ENCODE measurements around the gene RDM1. TPM values are rescaled to one million over a fixed set of nuclear protein-coding genes. Genes with fewer than 3 reads are reported as not detected.

Gene RDM1
- total and polyA plus RNA-seq, 2 experiments from 2014 or later: 3.9 to 8.8 TPM

DNA sequence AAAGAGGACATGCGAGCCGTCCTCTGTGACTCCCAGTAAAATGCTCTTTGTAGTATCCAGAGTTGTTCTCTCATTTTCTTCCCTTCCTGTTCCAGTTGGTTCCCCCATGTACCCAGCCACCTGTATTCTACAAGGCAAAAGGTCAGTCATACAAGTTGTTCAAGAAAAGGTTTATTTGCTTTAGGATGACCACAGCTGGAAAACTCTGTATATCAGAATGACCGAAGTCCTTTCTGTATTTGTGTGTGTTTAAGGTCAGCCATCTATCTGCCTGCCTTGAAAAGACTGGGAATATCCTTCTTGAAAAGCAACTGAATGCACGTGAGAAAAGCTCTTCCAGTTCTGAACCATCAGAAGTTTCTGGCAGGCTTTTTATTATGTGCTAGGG is 42.4 kb upstream of the RDM1 start (continued):
- TF ChIP-seq ZNF462 (CRISPR knock-in tag; IDR thresholded peaks at IDR 0.05) (no peak), JUNB (IDR thresholded peaks at IDR 0.05; ENCODE audit: unreplicated experiment) (no peak), ETS1 (IDR thresholded peaks at IDR 0.05) (no peak), CREB1 (CRISPR knock-in tag; IDR thresholded peaks at IDR 0.05; ENCODE audit: low read depth) (no peak)
- TF ChIP-seq, protein P1, sequence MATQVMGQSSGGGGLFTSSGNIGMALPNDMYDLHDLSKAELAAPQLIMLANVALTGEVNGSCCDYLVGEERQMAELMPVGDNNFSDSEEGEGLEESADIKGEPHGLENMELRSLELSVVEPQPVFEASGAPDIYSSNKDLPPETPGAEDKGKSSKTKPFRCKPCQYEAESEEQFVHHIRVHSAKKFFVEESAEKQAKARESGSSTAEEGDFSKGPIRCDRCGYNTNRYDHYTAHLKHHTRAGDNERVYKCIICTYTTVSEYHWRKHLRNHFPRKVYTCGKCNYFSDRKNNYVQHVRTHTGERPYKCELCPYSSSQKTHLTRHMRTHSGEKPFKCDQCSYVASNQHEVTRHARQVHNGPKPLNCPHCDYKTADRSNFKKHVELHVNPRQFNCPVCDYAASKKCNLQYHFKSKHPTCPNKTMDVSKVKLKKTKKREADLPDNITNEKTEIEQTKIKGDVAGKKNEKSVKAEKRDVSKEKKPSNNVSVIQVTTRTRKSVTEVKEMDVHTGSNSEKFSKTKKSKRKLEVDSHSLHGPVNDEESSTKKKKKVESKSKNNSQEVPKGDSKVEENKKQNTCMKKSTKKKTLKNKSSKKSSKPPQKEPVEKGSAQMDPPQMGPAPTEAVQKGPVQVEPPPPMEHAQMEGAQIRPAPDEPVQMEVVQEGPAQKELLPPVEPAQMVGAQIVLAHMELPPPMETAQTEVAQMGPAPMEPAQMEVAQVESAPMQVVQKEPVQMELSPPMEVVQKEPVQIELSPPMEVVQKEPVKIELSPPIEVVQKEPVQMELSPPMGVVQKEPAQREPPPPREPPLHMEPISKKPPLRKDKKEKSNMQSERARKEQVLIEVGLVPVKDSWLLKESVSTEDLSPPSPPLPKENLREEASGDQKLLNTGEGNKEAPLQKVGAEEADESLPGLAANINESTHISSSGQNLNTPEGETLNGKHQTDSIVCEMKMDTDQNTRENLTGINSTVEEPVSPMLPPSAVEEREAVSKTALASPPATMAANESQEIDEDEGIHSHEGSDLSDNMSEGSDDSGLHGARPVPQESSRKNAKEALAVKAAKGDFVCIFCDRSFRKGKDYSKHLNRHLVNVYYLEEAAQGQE (IDR thresholded peaks at IDR 0.05; ENCODE audit: unreplicated experiment): no peak
